Neural progenitor cell (in vitro differentiated cells): ENCODE measurements around the gene GLO1. TPM values are rescaled to one million over a fixed set of nuclear protein-coding genes. Genes with fewer than 3 reads are reported as not detected.

Experiments
- DNase-seq: peaks from one replicate; pipeline ENCODE4 v3.0.0-alpha.2; 2016; ENCODE audit warnings: low spot score
- H2AFZ ChIP-seq: fragments of 200-600 bp; sonication (generic); replicated peaks from 2 replicates; pipeline ENCODE4 v1.6.1; 2016; ENCODE audit warnings: antibody characterized with exemption
- H3F3A ChIP-seq: fragments of 200-600 bp; sonication (generic); 2 replicates; pipeline ENCODE4 v1.6.1; 2016; ENCODE audit warnings: antibody characterized with exemption, low read depth
- H3K27ac ChIP-seq: fragments of 200-600 bp; sonication (generic); 2 replicates; pipeline ENCODE4 v1.5.1; 2016; ENCODE audit warnings: mild to moderate bottlenecking
- H3K27me3 ChIP-seq: fragments of 200-600 bp; sonication (generic); 2 replicates; pipeline ENCODE4 v1.6.1; 2016; ENCODE audit warnings: mild to moderate bottlenecking, moderate library complexity
- H3K36me3 ChIP-seq: fragments of 200-600 bp; sonication (generic); 2 replicates; pipeline ENCODE4 v1.5.1; 2016
- H3K4me1 ChIP-seq: fragments of 200-600 bp; sonication (generic); 2 replicates; pipeline ENCODE4 v1.6.1; 2016; ENCODE audit warnings: mixed run types
- H3K4me2 ChIP-seq: fragments of 200-600 bp; sonication (generic); 2 replicates; pipeline ENCODE4 v1.6.1; 2016
- H3K4me3 ChIP-seq: fragments of 200-600 bp; sonication (generic); 2 replicates; pipeline ENCODE4 v1.5.1; 2016
- H3K79me2 ChIP-seq: fragments of 200-600 bp; sonication (generic); 2 replicates; pipeline ENCODE4 v1.6.1; 2016; ENCODE audit warnings: low read depth
- H3K9ac ChIP-seq: fragments of 200-600 bp; sonication (generic); 2 replicates; pipeline ENCODE4 v1.6.1; 2016
- H3K9me3 ChIP-seq: fragments of 200-600 bp; sonication (generic); 2 replicates; pipeline ENCODE4 v1.5.1; 2016; ENCODE audit warnings: low read depth
- H4K20me1 ChIP-seq: fragments of 200-600 bp; sonication (generic); 2 replicates; pipeline ENCODE4 v1.6.1; 2016; ENCODE audit warnings: low read depth
- H3K27ac Mint-ChIP-seq: 3 replicates; pipeline ENCODE4 v1.8.0; 2021; ENCODE audit warnings: mixed read lengths
- H3K27me3 Mint-ChIP-seq: 2 replicates; pipeline ENCODE4 v1.8.0; 2022; ENCODE audit warnings: low read depth, mild to moderate bottlenecking, inconsistent platforms, moderate library complexity, mixed read lengths; ENCODE audit not compliant: insufficient read depth
- H3K36me3 Mint-ChIP-seq: 3 replicates; pipeline ENCODE4 v1.8.0; 2021; ENCODE audit warnings: mixed read lengths
- H3K4me1 Mint-ChIP-seq: 3 replicates; pipeline ENCODE4 v1.8.0; 2021; ENCODE audit warnings: mixed read lengths
- H3K4me3 Mint-ChIP-seq: 3 replicates; pipeline ENCODE4 v1.8.0; 2021; ENCODE audit warnings: mild to moderate bottlenecking, moderate library complexity, mixed read lengths
- H3K9me3 Mint-ChIP-seq: 3 replicates; pipeline ENCODE4 v1.8.0; 2020; ENCODE audit warnings: mixed read lengths
- CTCF ChIP-seq: fragments of 200-600 bp; sonication (generic); IDR thresholded peaks from 2 replicates; pipeline ENCODE4 v1.5.1; 2017; ENCODE audit warnings: antibody characterized with exemption, mild to moderate bottlenecking
- EZH2 ChIP-seq: fragments of 200-600 bp; sonication (generic); IDR thresholded peaks from 2 replicates; pipeline ENCODE4 v1.6.1; 2017; ENCODE audit warnings: antibody characterized with exemption, mild to moderate bottlenecking, moderate library complexity
- EZH2phosphoT487 ChIP-seq: fragments of 200-600 bp; sonication (generic); IDR thresholded peaks from 2 replicates; pipeline ENCODE4 v1.6.1; 2017; ENCODE audit warnings: antibody characterized with exemption
- total RNA-seq: library from RNA; depleted of rRNA; stranded (reverse); fragments of >200 nt; gene quantifications from 2 replicates; pipeline ENCODE4 v1.2.3, GENCODE V29; 2015; ENCODE audit warnings: low replicate concordance

The GLO1 gene
- total RNA-seq, 1 donor from 2014 or later = 525 TPM

GRCh38 chr6:38650207-38650752, 52.7 kb downstream of the GLO1 start:
- H3K27ac ChIP-seq = no peak overlapping the region
- H3K79me2 ChIP-seq = no peaks in the 10 kb centered on the region
- Mint-ChIP-seq H3K27me3 (peaks cover 2% of the 10 kb centered on the region), H3K4me1 (no peaks in the 10 kb centered on the region), H3K27ac (no peak overlapping the region), H3K9me3 (no peaks in the 10 kb centered on the region), H3K36me3 (peaks cover 4% of the 10 kb centered on the region), H3K4me3 (no peak overlapping the region)
- H4K20me1 ChIP-seq = no peaks in the 10 kb centered on the region
- H3K4me2 ChIP-seq = no peak overlapping the region
- H3K36me3 ChIP-seq = no peaks in the 10 kb centered on the region
- TF ChIP-seq CTCF (no peak), EZH2phosphoT487 (no peak), EZH2 (no peak)
- peaks cover 4% of the 10 kb centered on the region for H3K4me1 ChIP-seq
- H3K9ac ChIP-seq = no peak overlapping the region
- no peaks in the 10 kb centered on the region for H3F3A ChIP-seq
- no peaks in the 10 kb centered on the region for H3K9me3 ChIP-seq
- no peak overlapping the region for H2AFZ ChIP-seq
- no peak for DNase-seq
- no peak overlapping the region for H3K4me3 ChIP-seq
- no peaks in the 10 kb centered on the region for H3K27me3 ChIP-seq

GRCh38 chr6:38649744-38650143, 53.2 kb downstream of the GLO1 start:
- H3K27me3 ChIP-seq = no peaks in the 10 kb centered on the region
- H3K9me3 Mint-ChIP-seq = no peaks in the 10 kb centered on the region
- no peaks in the 10 kb centered on the region for H3K79me2 ChIP-seq
- peaks cover 4% of the 10 kb centered on the region for H3K36me3 Mint-ChIP-seq
- no peak overlapping the region for H3K9ac ChIP-seq
- H3K4me2 ChIP-seq = no peak overlapping the region
- H3K4me3 ChIP-seq = no peak overlapping the region
- H3K4me1 Mint-ChIP-seq = no peaks in the 10 kb centered on the region
- H3K36me3 ChIP-seq = no peaks in the 10 kb centered on the region
- H3K4me1 ChIP-seq = peaks cover 4% of the 10 kb centered on the region
- peaks cover 2% of the 10 kb centered on the region for H3K27me3 Mint-ChIP-seq
- DNase-seq = no peak
- H2AFZ ChIP-seq = no peak overlapping the region
- TF ChIP-seq EZH2phosphoT487 = no peak
- TF ChIP-seq EZH2 = no peak
- TF ChIP-seq CTCF = no peak
- H3F3A ChIP-seq = no peaks in the 10 kb centered on the region
- no peak overlapping the region for H3K27ac ChIP-seq
- H4K20me1 ChIP-seq = no peaks in the 10 kb centered on the region
- H3K4me3 Mint-ChIP-seq = no peak overlapping the region
- no peak overlapping the region for H3K27ac Mint-ChIP-seq
- H3K9me3 ChIP-seq = no peaks in the 10 kb centered on the region

GRCh38 chr6:38648629-38649028, 54.3 kb downstream of the GLO1 start:
- peaks cover under 1% of the 10 kb centered on the region for H3K27me3 Mint-ChIP-seq

More at GRCh38 chr6:38648629-38649028, 54.3 kb downstream of the GLO1 start:
- Histone ChIP-seq H3F3A (no peaks in the 10 kb centered on the region), H3K4me1 (peaks cover 4% of the 10 kb centered on the region), H3K27me3 (no peaks in the 10 kb centered on the region), H3K79me2 (no peaks in the 10 kb centered on the region), H2AFZ (no peak overlapping the region), H3K27ac (no peak overlapping the region), H3K4me3 (no peak overlapping the region), H3K9me3 (no peaks in the 10 kb centered on the region), H3K9ac (no peak overlapping the region), H3K36me3 (no peaks in the 10 kb centered on the region), H4K20me1 (no peaks in the 10 kb centered on the region), H3K4me2 (no peak overlapping the region)
- no peak for DNase-seq
- Mint-ChIP-seq H3K9me3 (no peaks in the 10 kb centered on the region), H3K36me3 (peaks cover 4% of the 10 kb centered on the region), H3K27ac (no peak overlapping the region), H3K4me3 (no peak overlapping the region), H3K4me1 (no peaks in the 10 kb centered on the region)
- TF ChIP-seq EZH2phosphoT487 (no peak), EZH2 (no peak), CTCF (no peak)
